GM19025 (cell line): Measurements from ENCODE around the gene PSMB2.
"Not testable (repeated sequence)": the region's sequence is repeated elsewhere in the genome, so short reads cannot be mapped to it uniquely, and the experiment has no call there.

Experiments
- ATAC-seq: cut with Tn5 transposase; IDR thresholded peaks from one replicate; pipeline ENCODE4 v1.9.1; 2021; ENCODE audit warnings: mild to moderate bottlenecking, low read depth, moderate library complexity; ENCODE audit not compliant: unreplicated experiment

The PSMB2 gene

GRCh38 chr1:35595684-35596083 is 45.6 kb downstream of the PSMB2 start:
- no peak for ATAC-seq

GRCh38 chr1:35594005-35594760 is 47.1 kb downstream of the PSMB2 start:
- no peak for ATAC-seq

DNA sequence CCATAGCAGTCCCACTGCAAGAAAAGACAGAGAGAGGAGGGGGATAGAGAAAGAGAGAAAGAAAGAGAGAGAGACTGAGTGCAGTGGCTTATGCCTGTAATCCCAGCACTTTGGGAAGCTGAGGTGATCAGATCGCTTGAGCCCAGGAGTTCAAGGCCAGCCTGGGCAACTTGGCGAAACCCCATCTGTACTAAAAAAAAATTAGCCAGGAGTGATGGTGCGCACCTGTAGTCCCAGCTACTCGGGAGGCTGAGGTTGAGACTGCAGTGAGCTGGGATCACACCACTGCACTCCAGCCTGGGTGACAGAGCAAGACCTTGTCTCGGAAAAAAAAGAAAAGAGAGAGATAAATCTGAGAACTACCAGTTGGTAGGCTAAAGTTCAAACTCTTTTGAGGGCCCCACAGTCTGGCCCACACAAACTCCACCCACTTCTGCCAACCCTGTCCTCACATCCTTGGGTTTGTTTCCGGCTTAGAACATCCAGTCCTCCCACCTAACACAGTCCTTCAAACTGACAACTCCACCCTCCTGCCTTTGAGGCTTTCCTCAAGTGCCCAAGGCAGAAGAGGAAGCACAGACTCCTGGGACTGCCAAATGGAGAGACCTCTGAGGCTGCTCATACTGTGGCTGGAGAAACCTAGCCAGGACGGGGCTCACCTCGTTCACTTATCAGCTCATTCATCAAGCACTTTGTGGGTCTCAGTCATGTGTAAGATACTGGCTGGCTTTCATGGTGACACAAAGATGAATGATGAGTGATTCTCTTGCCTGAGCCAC is 48.1 kb downstream of the PSMB2 start:
- ATAC-seq, result no peak

- no peak for ATAC-seq
Observed at GRCh38 chr1:35591211-35591610, 50.1 kb downstream of the PSMB2 start.

- no peak for ATAC-seq
Observed at GRCh38 chr1:35590476-35591040, 50.8 kb downstream of the PSMB2 start.

- no peak for ATAC-seq
Observed at GRCh38 chr1:35589516-35590427, 51.6 kb downstream of the PSMB2 start.

DNA sequence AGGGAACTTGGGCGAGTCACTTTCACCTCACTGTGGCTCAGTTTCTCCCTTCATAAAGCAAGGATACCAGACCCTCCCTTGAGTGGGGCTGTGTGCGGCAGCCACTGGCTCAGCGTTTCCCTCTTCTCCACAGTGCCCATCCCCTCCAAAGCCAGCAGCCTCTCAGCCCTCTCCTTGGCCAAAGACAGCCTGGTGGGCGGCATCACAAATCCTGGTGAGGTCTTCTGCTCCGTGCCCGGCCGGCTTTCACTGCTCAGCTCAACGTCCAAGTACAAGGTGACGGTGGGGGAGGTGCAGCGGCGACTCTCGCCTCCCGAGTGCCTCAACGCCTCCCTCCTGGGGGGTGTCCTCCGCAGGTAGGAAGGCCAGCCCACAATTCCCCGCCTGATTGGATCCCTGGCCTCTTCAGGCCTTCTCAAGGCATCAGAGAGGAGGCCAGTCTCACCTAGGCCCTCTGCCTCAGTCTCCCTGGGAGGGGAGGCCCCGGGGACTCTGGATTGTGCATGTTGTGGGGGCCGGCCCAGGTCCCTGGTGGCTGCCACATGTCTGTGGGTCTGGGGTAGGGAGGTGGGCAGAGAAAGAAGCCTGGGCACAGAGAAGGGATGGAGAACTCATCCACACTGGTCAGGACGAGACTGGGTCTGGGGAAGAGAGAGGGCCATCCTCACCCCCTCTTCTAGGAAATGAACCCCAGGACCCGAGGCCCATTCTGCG is 53.0 kb downstream of the PSMB2 start:
- ATAC-seq, result no peak

GRCh38 chr1:35587736-35588135 is 53.6 kb downstream of the PSMB2 start:
- no peak for ATAC-seq

DNA sequence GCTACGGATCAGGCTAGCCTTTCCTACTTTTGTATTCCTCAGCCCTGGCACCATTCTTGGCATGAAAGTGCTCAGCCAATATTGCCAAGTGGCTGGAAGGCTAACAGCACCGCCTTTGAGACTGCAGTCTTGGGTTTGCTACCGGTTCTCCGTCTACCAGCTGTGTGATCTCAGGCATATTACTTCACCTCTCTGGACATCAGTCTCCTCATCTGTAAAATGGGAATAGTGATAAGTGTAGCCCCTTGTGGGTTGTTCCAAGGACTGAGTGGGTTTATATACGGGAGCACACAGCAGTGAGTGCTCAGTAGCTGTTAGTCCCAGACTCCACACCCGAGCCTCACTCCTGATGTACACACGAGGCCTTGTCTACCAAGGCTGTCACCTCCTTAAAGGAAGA is 54.5 kb downstream of the PSMB2 start:
- no peak for ATAC-seq

- not testable (repeated sequence) for ATAC-seq
Observed at GRCh38 chr1:35585805-35586204, 55.5 kb downstream of the PSMB2 start.

- ATAC-seq, result no peak
Observed at GRCh38 chr1:35585281-35585680, 56.0 kb downstream of the PSMB2 start.

- ATAC-seq, result not testable (repeated sequence)
Observed at GRCh38 chr1:35581621-35582020, 59.7 kb downstream of the PSMB2 start.

DNA sequence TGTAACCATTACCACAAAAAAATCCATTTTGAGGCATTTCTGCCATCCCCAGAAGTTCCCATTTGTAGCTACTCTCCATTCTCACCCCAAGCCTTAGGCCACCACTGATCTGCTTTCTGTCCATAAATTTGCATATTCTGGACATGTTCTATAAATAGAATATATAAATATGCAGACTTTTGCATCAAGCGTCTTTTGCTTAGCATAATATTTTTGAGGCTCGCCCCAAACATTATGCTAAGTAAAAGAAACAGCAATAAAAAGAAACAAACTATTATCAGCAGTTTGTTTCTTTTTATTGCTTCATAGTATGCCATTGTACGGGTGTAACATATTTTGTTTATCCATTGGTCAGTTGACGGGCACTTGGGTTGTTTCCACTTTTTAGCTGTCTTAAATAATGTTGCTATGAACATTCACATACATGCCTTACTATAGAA is 60.4 kb downstream of the PSMB2 start:
- ATAC-seq, result no peak

- ATAC-seq, result no peak
Observed at GRCh38 chr1:35577071-35577998, 64.0 kb downstream of the PSMB2 start.

DNA sequence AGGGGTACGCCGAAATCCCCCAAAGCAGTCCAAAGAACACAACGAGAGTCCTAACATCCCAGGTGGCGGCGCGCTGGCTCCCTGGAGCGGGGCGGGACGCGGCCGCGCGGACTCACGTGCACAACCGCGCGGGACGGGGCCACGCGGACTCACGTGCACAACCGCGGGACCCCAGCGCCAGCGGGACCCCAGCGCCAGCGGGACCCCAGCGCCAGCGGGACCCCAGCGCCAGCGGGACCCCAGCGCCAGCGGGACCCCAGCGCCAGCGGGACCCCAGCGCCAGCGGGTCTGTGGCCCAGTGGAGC is 64.6 kb downstream of the PSMB2 start:
- not testable (repeated sequence) for ATAC-seq

GRCh38 chr1:35576061-35576765 is 65.1 kb downstream of the PSMB2 start:
- no peak for ATAC-seq

GRCh38 chr1:35575416-35575958 is 65.8 kb downstream of the PSMB2 start:
- ATAC-seq, result no peak
